GM04503 (cell line): ENCODE data around the gene FNDC11.
"Not testable (repeated sequence)": the region's sequence is repeated elsewhere in the genome, so short reads cannot be mapped to it uniquely, and the experiment has no call there.

ENCODE experiments used
- DNase-seq: peaks from one replicate; pipeline ENCODE4 v3.0.0-alpha.2; 2012; ENCODE audit warnings: low read depth

FNDC11 gene

GRCh38 chr20:63554361-63555278 lies 661 bp downstream of the FNDC11 start:
- DNase-seq = no peak

- no peak for DNase-seq
Measured at GRCh38 chr20:63555661-63556381, 1.9 kb downstream of the FNDC11 start.

- no peak for DNase-seq
Measured at GRCh38 chr20:63556873-63557478, 3.0 kb downstream of the FNDC11 start.

- DNase-seq = no peak
Measured at GRCh38 chr20:63557481-63557891, 3.5 kb downstream of the FNDC11 start.

- DNase-seq = no peak
Measured at GRCh38 chr20:63558804-63559484, 5.0 kb downstream of the FNDC11 start.

GRCh38 chr20:63559485-63560332 lies 5.8 kb downstream of the FNDC11 start:
- DNase-seq = not testable (repeated sequence)

GRCh38 chr20:63560333-63560805 lies 6.4 kb downstream of the FNDC11 start:
- DNase-seq = no peak

GRCh38 chr20:63560856-63561609 lies 7.1 kb downstream of the FNDC11 start:
- no peak for DNase-seq

GRCh38 chr20:63561624-63562396 lies 7.9 kb downstream of the FNDC11 start:
- DNase-seq = no peak

GRCh38 chr20:63562461-63563224 lies 8.7 kb downstream of the FNDC11 start:
- no peak for DNase-seq

- no peak for DNase-seq
Measured at GRCh38 chr20:63563225-63563935, 9.4 kb downstream of the FNDC11 start.

GRCh38 chr20:63564036-63564810 lies 10.3 kb downstream of the FNDC11 start:
- DNase-seq = no peak

- no peak for DNase-seq
Measured at GRCh38 chr20:63565021-63565698, 11.2 kb downstream of the FNDC11 start.

GRCh38 chr20:63565699-63566335 lies 11.9 kb downstream of the FNDC11 start:
- DNase-seq = no peak

- no peak for DNase-seq
Measured at GRCh38 chr20:63566395-63567135, 12.6 kb downstream of the FNDC11 start.

GRCh38 chr20:63567136-63567385 lies 13.1 kb downstream of the FNDC11 start:
- no peak for DNase-seq
